Measurements from ENCODE around the gene LGALS3BP. TPM values are rescaled to one million over a fixed set of nuclear protein-coding genes. Genes with fewer than 3 reads are reported as not detected.
"Not testable (repeated sequence)": the region's sequence is repeated elsewhere in the genome, so short reads cannot be mapped to it uniquely, and the experiment has no call there.

Gene LGALS3BP
- total RNA-seq, 1 donor from 2014 or later, result 147 TPM

GRCh38 chr17:78953356-78954350 is 26.1 kb downstream of the LGALS3BP start:
- intact Hi-C loops (cut with DNase I), result no loop called here
- ATAC-seq (peak; percentile 65), DNase-seq (ENCODE audit: low spot score) (no peak)

GRCh38 chr17:78952706-78953105 is 27.0 kb downstream of the LGALS3BP start:
- no peak for DNase-seq (ENCODE audit: low spot score)
- intact Hi-C loops (cut with DNase I), result no loop called here
- peak; percentile 59 for ATAC-seq

- peak; percentile 55 for ATAC-seq
Observed at GRCh38 chr17:78951967-78952551, 27.7 kb downstream of the LGALS3BP start.

GRCh38 chr17:78950870-78951269 is 28.9 kb downstream of the LGALS3BP start:
- DNase-seq (ENCODE audit: low spot score) (no peak), ATAC-seq (no peak)
- intact Hi-C loops (cut with DNase I), result no loop called here

More at GRCh38 chr17:78951967-78952551, 27.7 kb downstream of the LGALS3BP start:
- DNase-seq (ENCODE audit: low spot score), result no peak
- intact Hi-C loops (cut with DNase I), result no loop called here

- ATAC-seq (peak; percentile 54), DNase-seq (ENCODE audit: low spot score) (no peak)
- intact Hi-C loops (cut with DNase I), result no loop called here
Observed at GRCh38 chr17:78947235-78948149, 32.2 kb downstream of the LGALS3BP start.

DNA sequence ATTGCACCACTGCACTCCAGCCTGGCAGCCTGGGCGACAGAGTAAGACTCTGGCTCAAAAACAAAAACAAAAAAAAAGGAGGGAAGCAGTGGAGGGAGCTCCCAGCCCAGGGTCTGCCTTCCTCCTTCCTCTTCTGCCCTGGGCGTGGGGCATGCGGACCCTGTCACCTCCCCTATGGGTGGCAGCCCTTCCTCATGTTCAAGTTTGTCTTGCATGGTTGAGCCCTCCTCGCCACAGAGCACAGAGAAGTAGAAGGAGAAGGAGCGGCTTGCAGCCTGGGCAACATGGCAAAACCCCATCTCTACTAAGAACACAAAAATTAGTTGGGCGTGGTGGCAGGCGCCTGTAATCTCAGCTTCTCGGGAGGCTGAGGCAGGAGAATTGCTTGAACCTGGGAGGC is 33.1 kb downstream of the LGALS3BP start:
- no peak for DNase-seq (ENCODE audit: low spot score)
- intact Hi-C loops (cut with DNase I), result no loop called here
- ATAC-seq, result no peak

- ATAC-seq (no peak), DNase-seq (ENCODE audit: low spot score) (no peak)
- intact Hi-C loops (cut with DNase I), result no loop called here
Observed at GRCh38 chr17:78946131-78946530, 33.6 kb downstream of the LGALS3BP start.

DNA sequence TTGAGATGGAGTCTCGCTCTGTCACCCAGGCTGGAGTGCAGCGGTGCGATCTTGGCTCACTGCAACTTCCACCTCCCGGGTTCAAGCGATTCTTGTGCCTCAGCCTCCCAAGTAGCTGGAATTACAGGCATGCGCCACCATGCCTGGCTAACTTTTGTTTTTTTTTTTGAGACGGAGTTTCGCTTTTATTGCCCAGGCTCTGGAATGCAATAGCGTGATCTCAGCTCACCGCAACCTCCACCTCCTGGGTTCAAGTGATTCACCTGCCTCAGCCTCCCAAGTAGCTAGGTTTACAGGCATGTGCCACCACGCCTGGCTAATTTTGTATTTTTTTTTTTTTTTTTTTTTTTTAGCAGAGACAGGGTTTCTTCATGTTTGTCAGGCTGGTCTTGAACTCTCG is 34.3 kb downstream of the LGALS3BP start:
- ATAC-seq; intact Hi-C loops (cut with DNase I); DNase-seq (ENCODE audit: low spot score): not testable (repeated sequence)

GRCh38 chr17:78944956-78945355 is 34.8 kb downstream of the LGALS3BP start:
- DNase-seq (ENCODE audit: low spot score) (no peak), ATAC-seq (no peak)
- intact Hi-C loops (cut with DNase I), result no loop called here

GRCh38 chr17:78944026-78944425 is 35.7 kb downstream of the LGALS3BP start:
- intact Hi-C loops (cut with DNase I), result no loop called here
- no peak for DNase-seq (ENCODE audit: low spot score)
- no peak for ATAC-seq

GRCh38 chr17:78940708-78941107 is 39.0 kb downstream of the LGALS3BP start:
- DNase-seq (ENCODE audit: low spot score) (no peak), ATAC-seq (no peak)
- intact Hi-C loops (cut with DNase I), result no loop called here

DNA sequence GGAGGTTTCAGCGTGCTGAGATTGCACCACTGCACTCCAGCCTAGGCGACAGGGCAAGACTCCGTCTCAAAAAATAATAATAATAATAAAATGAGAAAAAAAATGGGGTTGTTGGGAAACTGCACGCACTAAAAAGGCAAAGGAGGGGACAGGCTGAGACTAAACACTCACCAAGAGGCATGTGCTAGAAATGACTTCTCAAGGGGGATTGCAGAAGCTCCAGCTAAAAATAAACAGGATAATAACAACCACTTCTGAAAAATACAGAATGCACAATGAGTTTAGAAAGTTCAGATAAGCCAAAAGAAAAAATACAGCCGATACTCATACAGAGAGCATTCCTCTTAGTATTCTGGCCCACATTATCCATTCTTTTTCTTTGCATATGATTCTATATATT is 39.5 kb downstream of the LGALS3BP start:
- intact Hi-C loops (cut with DNase I), result no loop called here
- ATAC-seq, result no peak
- DNase-seq (ENCODE audit: low spot score), result no peak

DNA sequence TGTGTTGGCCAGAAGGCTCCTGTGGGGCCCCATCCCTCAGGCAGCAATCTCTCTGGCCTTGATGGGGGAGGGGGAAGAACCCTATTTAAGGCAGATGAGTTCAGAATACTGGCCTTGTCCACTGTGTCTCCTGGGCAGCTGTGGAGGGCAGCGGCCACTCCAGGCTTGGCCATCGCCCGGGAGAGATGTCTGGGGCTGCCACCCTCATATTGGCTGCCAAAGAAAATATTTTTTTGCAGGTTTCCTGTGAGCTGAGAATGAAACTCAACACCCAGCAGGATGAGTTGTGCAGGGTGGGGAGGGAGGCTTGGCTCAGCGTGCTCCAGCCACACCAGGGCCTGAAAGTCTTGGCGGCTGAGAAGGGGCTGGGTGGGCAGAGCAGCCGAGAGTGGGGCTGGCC is 40.1 kb downstream of the LGALS3BP start:
- no peak for DNase-seq (ENCODE audit: low spot score)
- intact Hi-C loops (cut with DNase I), result no loop called here

DNA sequence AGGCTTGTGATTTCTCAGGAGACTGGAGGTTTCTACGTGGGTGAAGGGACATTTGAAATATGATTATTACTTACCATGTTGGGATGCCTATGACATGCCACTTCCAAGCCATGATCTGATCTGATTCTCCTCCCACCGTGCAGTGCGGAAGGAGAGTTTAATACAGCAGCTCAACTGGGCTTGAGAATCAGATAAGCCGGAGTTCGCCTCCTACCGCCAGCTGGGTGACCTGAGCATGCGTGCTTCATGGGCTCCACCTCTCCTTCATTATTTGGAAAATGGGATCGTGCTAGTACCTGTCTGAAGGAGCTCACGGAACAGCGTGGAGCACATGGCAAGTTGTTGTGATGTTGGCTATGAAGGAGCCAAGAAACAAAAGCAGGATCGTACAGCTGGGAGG is 42.2 kb downstream of the LGALS3BP start:
- intact Hi-C loops (cut with DNase I), result no loop called here
- no peak for ATAC-seq

More for the DNA sequence above, 40.1 kb downstream of the LGALS3BP start:
- ATAC-seq, result no peak

GRCh38 chr17:78935419-78936323 is 44.1 kb downstream of the LGALS3BP start:
- DNase-seq (ENCODE audit: low spot score), result peak; percentile 83
- intact Hi-C loops (cut with DNase I), result no loop called here
- ATAC-seq, result peak; percentile 71

More for the DNA sequence above, 42.2 kb downstream of the LGALS3BP start:
- DNase-seq (ENCODE audit: low spot score), result no peak

DNA sequence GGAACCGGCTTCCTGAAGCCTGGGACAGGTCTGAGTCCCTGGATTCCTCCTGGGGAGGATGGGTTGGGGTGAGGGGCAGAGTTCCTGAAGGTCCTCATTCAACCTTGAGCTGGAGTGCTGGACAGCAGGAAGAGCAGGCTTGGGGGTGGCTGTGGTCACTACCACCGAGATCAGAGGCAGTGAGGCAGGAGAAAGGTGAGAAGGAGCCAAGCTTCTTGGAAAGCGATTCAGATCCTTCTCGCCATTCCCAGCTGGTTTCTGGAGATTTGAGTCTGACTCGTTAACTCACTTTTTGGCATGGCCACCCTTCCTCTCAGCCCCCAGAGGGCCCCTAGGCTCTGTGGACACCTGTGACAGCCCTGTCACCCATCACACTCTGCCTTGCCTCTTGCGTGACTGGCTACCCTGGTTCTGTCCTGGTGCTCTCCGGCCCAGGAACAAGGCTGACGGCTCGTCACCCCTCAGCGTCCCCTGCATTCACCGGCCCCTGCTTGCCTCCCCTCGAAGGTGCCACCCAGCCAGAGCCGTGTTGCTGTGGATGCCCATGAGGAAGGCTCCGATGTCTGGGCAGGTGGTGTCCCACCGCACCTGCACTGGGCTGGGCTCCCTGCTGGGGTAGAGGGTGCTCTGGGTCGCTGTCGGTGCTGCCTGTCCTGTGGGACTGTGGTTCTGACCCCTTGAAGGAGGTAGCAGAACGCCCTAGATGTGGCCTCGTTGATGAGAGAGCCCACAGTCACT is 44.9 kb downstream of the LGALS3BP start:
- DNase-seq (ENCODE audit: low spot score) (no peak), ATAC-seq (no peak)
- intact Hi-C loops (cut with DNase I), result no loop called here

DNA sequence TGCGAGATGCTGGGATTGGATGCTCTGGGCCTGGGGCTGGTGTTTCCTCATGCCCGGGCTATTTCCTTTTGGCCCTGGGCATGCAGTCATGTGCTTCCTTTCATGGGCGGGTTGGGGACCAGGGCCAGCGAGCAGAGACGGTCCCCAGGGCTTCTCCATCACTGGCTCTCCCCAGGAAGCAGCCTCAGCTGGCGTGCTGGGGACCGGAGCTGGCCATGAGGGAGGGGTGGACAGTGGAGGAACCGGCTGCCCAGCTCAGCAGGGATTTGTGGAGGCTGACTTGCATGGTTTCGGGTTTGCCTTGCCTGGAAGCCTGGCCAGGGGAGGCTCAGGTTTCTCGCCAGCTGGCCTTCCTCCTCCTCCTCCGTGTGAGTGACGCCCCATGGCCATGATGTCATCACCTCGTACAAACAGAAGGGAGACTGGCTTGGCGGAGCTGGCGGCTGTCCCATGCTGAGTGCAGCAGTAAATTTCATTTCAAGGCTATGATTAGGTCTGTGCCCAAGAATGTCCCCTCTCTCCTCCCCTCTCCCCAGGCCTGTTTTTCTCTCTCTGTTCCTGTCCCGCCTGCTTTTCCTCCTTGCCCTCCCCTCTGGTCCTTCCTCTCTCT is 45.7 kb downstream of the LGALS3BP start:
- DNase-seq (ENCODE audit: low spot score), result peak; percentile 98
- peak; percentile 91 for ATAC-seq
- intact Hi-C loops (cut with DNase I), result no loop called here
